ENCODE data around the gene SLC6A18.

SLC6A18 gene

DNA sequence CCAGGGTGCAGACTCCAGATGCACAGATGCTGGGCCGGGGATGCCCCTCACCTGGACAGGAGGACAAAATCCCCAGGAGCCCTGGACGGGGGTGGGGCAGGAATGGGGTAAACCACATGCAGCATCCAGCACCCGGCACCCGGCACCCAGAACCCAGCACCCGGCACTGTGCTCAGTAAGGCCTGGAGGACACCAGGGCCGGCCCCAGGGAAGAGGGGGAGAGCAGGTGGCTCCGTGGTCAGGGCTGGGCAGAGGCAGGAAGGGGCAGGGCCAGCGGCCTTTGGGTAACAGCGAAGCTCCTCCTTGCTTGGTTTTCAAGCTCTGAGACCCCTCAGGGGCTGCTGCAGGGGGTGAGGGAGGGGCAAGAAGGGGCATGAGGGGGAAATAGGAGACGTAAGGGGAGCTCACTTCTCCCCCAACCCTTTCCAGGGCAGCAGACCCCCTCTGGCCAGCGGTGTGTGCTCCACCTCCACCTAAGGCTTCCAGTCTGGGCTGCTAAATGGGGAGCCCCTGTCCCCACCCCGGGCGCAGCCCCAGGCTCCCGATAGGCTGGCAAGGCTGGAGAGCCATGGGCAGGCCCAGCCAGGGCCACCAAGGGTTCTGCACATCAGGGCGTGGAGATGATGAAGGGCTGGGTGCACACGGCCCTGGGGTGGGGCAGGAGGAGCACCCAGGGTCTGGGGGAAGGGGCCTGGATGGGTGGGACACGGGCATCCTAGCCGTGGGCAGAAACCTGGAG, 41.6 kb upstream of the SLC6A18 start:
- no peak for DNase-seq (ENCODE audit: low spot score)
- TF ChIP-seq, protein P1, sequence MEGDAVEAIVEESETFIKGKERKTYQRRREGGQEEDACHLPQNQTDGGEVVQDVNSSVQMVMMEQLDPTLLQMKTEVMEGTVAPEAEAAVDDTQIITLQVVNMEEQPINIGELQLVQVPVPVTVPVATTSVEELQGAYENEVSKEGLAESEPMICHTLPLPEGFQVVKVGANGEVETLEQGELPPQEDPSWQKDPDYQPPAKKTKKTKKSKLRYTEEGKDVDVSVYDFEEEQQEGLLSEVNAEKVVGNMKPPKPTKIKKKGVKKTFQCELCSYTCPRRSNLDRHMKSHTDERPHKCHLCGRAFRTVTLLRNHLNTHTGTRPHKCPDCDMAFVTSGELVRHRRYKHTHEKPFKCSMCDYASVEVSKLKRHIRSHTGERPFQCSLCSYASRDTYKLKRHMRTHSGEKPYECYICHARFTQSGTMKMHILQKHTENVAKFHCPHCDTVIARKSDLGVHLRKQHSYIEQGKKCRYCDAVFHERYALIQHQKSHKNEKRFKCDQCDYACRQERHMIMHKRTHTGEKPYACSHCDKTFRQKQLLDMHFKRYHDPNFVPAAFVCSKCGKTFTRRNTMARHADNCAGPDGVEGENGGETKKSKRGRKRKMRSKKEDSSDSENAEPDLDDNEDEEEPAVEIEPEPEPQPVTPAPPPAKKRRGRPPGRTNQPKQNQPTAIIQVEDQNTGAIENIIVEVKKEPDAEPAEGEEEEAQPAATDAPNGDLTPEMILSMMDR (IDR thresholded peaks at IDR 0.05; ENCODE audit: extremely low read depth, insufficient read depth, missing control alignments), result no peak
- in situ Hi-C loops (cut with MboI; ENCODE audit: low pct_unique_long_range_greater_than_20kb, low sequenced_read_pairs, unreplicated experiment), result no loop called here

DNA sequence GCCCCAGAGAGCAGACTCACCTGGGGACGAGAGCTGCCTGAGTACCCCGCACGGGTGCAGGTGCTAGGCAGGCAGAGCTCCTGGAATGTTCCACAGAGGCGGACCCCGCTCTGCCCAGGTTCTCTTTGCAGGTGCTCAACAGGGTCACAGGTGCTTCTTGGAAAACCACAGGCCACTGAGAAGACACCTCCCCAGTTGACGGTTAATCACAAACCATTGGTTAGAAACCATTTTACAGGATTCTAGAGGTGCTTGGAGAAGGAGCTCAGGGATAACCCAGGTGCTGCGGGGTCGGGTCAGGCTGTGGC, 41.1 kb upstream of the SLC6A18 start:
- in situ Hi-C loops (cut with MboI; ENCODE audit: low pct_unique_long_range_greater_than_20kb, low sequenced_read_pairs, unreplicated experiment), result no loop called here
- DNase-seq (ENCODE audit: low spot score), result no peak
- TF ChIP-seq, protein P1 (IDR thresholded peaks at IDR 0.05; ENCODE audit: extremely low read depth, insufficient read depth, missing control alignments), result no peak

DNA sequence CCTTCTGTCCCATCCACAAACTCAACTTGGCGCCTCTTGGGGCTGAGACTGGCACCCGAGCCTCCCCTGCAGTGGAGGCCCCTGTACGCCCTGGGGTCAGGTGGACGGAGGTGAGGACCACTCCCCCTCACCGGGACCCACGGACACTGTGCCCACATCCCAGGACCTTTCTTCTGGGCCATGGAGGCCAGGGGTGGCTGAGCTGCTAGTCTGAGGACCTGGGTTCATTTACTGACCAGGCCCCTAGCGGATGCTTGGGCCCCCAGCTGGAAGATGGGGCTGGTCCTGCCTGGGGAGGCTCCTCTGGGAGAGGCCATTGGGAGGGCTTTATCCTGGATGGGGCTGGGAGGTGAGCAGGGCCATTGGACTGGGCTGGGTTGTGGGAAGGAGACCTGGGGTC, 40.7 kb upstream of the SLC6A18 start:
- DNase-seq (ENCODE audit: low spot score), result no peak
- TF ChIP-seq, protein P1 (IDR thresholded peaks at IDR 0.05; ENCODE audit: extremely low read depth, insufficient read depth, missing control alignments), result no peak
- in situ Hi-C loops (cut with MboI; ENCODE audit: low pct_unique_long_range_greater_than_20kb, low sequenced_read_pairs, unreplicated experiment), result no loop called here

DNA sequence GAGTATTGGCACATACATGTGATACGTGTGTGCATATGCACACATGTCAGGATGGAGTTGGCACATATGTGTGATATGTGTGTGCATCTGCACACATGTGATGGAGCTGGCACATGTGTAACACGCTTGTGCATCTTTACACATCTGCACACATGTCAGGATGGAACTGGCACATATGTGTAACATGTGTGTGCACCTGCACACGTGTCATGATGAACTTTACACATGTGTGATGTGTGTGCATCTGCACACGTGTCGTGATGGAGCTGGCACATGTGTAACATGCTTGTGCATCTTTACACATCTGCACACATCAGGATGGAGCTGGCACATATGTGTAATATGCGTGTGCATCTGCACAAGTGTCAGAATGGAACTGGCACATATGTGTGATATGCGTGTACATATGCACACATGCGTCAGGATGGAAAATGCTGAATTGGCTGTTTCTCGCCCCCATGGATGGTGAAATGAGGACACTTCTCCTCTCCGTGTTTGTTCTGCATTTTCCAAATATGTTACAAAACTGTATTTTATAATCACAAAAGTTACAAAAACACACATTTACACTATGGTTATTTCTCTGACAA, 40.0 kb upstream of the SLC6A18 start:
- TF ChIP-seq, protein P1 (IDR thresholded peaks at IDR 0.05; ENCODE audit: extremely low read depth, insufficient read depth, missing control alignments), result no peak
- DNase-seq (ENCODE audit: low spot score), result no peak
- in situ Hi-C loops (cut with MboI; ENCODE audit: low pct_unique_long_range_greater_than_20kb, low sequenced_read_pairs, unreplicated experiment), result no loop called here

DNA sequence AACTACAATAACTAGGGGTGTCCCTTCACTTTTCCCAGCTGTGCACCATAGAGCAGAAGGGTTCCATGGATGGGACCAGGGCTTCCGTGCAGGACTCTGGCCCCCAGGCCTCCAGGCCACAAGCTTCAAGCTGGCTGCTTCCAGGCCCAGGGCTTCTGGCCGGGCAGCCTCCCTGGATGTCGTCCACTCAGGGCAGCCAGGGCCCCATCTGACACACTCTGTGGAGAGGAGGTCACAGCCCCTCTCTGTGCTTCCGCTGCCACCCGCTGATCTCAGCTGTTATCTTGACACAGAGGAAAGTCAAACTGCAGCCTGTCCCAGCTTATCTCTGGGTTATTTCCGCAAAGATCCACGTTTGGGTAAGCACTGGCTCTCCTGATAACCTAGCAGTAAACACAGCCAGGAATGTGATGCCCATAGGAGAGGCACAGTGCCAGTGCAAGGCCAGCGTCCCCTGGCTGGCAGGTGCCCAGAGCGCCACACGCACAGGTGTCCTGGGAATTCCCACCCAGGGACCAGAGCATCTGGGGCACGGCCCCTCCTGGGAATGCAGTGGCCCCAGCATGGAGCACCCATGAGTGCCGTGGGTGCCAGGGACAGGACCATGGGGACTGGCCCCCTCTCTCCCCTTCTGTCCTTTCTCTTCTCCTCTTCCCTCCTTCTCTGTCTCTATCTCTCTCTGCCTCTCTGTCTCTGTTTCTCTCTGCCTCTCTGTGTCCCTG, 39.4 kb upstream of the SLC6A18 start:
- TF ChIP-seq, protein P1 (IDR thresholded peaks at IDR 0.05; ENCODE audit: extremely low read depth, insufficient read depth, missing control alignments), result no peak
- in situ Hi-C loops (cut with MboI; ENCODE audit: low pct_unique_long_range_greater_than_20kb, low sequenced_read_pairs, unreplicated experiment), result no loop called here
- DNase-seq (ENCODE audit: low spot score), result no peak

DNA sequence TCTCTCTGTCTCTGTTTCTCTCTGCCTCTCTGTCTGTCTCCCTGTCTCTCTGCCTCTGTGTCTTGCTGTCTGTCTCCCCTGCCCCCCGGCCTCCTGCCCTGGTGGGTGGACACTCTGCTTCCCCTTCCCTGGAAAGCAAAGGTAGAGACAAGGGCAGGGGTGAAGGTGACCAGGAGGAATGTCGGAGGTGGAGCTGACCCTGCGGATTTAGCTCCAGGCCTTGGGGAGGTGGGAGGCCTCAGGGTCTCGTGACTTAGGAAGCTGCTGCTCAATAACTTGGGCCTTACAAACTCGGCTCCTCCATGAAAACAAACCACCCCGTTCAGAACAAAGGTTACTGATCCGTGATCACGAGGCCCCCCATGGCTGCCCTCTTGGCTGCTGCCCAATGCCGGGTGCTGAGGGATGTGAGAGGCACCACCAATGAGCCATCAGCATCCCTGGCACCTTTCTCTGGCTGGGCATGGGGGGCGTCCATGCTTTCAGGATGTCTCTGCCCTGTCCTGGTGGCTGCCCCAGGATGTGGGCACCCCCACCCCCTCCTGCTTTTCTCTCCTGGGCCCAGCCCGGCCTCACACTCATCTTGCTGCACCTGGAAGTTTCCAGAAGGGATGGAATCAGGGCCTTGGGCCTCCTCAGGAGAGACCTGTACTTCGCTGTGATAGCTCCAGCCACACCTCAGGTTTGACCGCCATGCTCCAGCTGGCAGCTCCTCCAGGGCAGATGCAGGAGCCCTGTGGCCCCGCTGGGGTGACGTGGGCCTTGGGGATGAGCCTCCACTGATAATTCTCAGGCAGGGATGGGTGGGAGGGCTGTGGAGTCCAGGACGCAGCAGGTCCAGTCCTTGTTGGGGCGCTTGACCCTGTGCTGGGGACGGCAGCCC, 38.6 kb upstream of the SLC6A18 start:
- in situ Hi-C loops (cut with MboI; ENCODE audit: low pct_unique_long_range_greater_than_20kb, low sequenced_read_pairs, unreplicated experiment), result no loop called here
- TF ChIP-seq, protein P1 (IDR thresholded peaks at IDR 0.05; ENCODE audit: extremely low read depth, insufficient read depth, missing control alignments), result no peak
- DNase-seq (ENCODE audit: low spot score), result no peak
